ENCODE results near the gene GIPC2. TPM values are rescaled to one million over a fixed set of nuclear protein-coding genes. Genes with fewer than 3 reads are reported as not detected.
"Not testable (repeated sequence)": the region's sequence is repeated elsewhere in the genome, so short reads cannot be mapped to it uniquely, and the experiment has no call there.

Gene GIPC2
- total and polyA plus RNA-seq, 9 donors: 1.8 to 5.7 (median 3.0) TPM

- intact Hi-C loops (cut with DNase I): no loop called here
- WGBS, 3 donors: 84 to 91% (median 87%) methylated on average over 5 of the region's 5 CpGs
- no peak overlapping the region for H3K27ac ChIP-seq
Measured at GRCh38 chr1:78081980-78082860, 36.5 kb downstream of the GIPC2 start.

GRCh38 chr1:78084639-78085038 lies 38.9 kb downstream of the GIPC2 start:
- H3K4me1 ChIP-seq (ENCODE audit: insufficient read depth); H3K9me3 ChIP-seq; H3K27ac ChIP-seq; DNase-seq; H3K27me3 ChIP-seq; intact Hi-C loops (cut with DNase I); H3K36me3 ChIP-seq; H3K4me3 ChIP-seq: not testable (repeated sequence)

More at GRCh38 chr1:78081980-78082860, 36.5 kb downstream of the GIPC2 start:
- no peaks in the 10 kb centered on the region for H3K36me3 ChIP-seq
- H3K27me3 ChIP-seq: no peaks in the 10 kb centered on the region
- TF ChIP-seq EP300 (IDR thresholded peaks at IDR 0.05) (no peak), POLR2A (IDR thresholded peaks at IDR 0.05) (no peak), CTCF (IDR thresholded peaks at IDR 0.05) (no peak)
- no peaks in the 10 kb centered on the region for H3K4me1 ChIP-seq (ENCODE audit: insufficient read depth)
- no peak for DNase-seq
- H3K9me3 ChIP-seq: no peaks in the 10 kb centered on the region
- no peak overlapping the region for H3K4me3 ChIP-seq

- DNase-seq: no peak
- TF ChIP-seq EP300 (IDR thresholded peaks at IDR 0.05): no peak
- TF ChIP-seq CTCF (IDR thresholded peaks at IDR 0.05): no peak
- no peak for TF ChIP-seq POLR2A (IDR thresholded peaks at IDR 0.05)
- Histone ChIP-seq H3K9me3 (no peaks in the 10 kb centered on the region), H3K4me1 (ENCODE audit: insufficient read depth) (no peaks in the 10 kb centered on the region), H3K36me3 (no peaks in the 10 kb centered on the region), H3K27ac (no peak overlapping the region), H3K27me3 (no peaks in the 10 kb centered on the region), H3K4me3 (no peak overlapping the region)
- intact Hi-C loops (cut with DNase I): no loop called here
- 66 to 83% (median 79%) methylated on average over 1 of the region's 1 CpG for WGBS, 3 donors
Measured at GRCh38 chr1:78086697-78087096, 40.9 kb downstream of the GIPC2 start.

GRCh38 chr1:78088015-78088414 lies 42.2 kb downstream of the GIPC2 start:
- Histone ChIP-seq H3K27me3 (no peaks in the 10 kb centered on the region), H3K4me1 (ENCODE audit: insufficient read depth) (no peaks in the 10 kb centered on the region), H3K27ac (no peak overlapping the region), H3K4me3 (no peak overlapping the region), H3K36me3 (no peaks in the 10 kb centered on the region), H3K9me3 (no peaks in the 10 kb centered on the region)
- intact Hi-C loops (cut with DNase I): no loop called here
- WGBS, 3 donors: 83 to 95% (median 89%) methylated on average over 2 of the region's 2 CpGs
- no peak for TF ChIP-seq CTCF (IDR thresholded peaks at IDR 0.05)
- no peak for TF ChIP-seq POLR2A (IDR thresholded peaks at IDR 0.05)
- TF ChIP-seq EP300 (IDR thresholded peaks at IDR 0.05): no peak
- no peak for DNase-seq

GRCh38 chr1:78088486-78088885 lies 42.7 kb downstream of the GIPC2 start:
- no peaks in the 10 kb centered on the region for H3K36me3 ChIP-seq
- no peak for DNase-seq
- no peak for TF ChIP-seq CTCF (IDR thresholded peaks at IDR 0.05)
- TF ChIP-seq POLR2A (IDR thresholded peaks at IDR 0.05): no peak
- TF ChIP-seq EP300 (IDR thresholded peaks at IDR 0.05): no peak
- no peaks in the 10 kb centered on the region for H3K4me1 ChIP-seq (ENCODE audit: insufficient read depth)
- intact Hi-C loops (cut with DNase I): no loop called here
- no peaks in the 10 kb centered on the region for H3K9me3 ChIP-seq
- H3K4me3 ChIP-seq: no peak overlapping the region
- no peak overlapping the region for H3K27ac ChIP-seq
- H3K27me3 ChIP-seq: no peaks in the 10 kb centered on the region
